ENCODE results near the gene NHERF2.

NHERF2 gene

DNA sequence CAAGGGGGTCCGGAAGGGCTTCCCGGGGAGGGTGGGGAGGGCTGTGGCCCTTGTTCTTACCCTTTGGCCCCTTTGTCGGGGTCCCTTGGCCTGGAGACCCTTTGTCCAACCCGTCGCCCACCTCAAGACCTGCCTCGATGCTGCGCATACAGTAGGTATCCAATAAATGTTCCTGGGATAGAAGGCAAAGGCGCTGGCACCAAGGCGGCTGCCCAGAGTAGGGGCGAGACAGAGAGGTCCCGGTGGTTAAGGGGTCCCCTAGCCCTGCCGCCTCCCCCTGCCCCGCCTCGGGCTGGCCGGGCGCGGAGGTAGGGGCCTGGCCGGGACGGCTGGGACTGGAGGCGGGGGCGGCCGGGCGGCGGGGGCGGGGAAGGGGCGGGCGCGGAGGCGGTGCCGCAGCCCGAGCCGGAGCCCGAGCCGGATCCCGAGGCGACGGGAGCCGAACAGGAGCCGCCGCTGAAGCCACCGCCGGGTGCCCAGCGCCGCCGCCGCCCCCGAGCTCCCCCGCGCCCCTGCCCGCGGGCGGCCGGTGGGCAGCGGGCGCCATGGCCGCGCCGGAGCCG lies at the start of gene NHERF2:
TSS of gene NHERF2 (plus strand) at position 442 of the 563 bp plus-strand sequence. CDS start at position 546, 104 bp downstream.
- peak in 1 of 4 experiments; percentile 26 for DNase-seq

GRCh38 chr16:1976951-1977874 lies 49.5 kb upstream of the NHERF2 start:
- DNase-seq, result no peak

DNA sequence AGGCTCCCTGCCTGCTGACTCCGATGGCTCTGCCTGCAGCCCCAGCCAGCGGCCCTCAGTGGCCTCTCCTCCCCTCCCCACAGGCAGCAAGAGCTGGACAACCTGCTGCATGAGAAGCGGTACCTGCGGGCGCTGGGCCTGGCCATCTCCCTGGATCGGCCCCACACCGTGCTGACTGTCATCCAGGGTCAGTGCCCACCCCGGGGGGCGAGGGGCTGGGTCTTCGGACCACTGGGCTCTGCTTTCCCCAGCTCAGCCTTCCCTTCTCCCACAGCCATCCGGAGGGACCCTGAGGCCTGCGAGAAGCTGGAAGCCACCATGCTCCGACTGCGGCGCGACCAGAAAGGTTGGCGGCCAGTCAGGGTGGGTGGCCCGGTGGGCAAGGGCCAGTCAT lies 48.8 kb upstream of the NHERF2 start:
- DNase-seq, result no peak

GRCh38 chr16:1978476-1979120 lies 48.1 kb upstream of the NHERF2 start:
- DNase-seq, result no peak

DNA sequence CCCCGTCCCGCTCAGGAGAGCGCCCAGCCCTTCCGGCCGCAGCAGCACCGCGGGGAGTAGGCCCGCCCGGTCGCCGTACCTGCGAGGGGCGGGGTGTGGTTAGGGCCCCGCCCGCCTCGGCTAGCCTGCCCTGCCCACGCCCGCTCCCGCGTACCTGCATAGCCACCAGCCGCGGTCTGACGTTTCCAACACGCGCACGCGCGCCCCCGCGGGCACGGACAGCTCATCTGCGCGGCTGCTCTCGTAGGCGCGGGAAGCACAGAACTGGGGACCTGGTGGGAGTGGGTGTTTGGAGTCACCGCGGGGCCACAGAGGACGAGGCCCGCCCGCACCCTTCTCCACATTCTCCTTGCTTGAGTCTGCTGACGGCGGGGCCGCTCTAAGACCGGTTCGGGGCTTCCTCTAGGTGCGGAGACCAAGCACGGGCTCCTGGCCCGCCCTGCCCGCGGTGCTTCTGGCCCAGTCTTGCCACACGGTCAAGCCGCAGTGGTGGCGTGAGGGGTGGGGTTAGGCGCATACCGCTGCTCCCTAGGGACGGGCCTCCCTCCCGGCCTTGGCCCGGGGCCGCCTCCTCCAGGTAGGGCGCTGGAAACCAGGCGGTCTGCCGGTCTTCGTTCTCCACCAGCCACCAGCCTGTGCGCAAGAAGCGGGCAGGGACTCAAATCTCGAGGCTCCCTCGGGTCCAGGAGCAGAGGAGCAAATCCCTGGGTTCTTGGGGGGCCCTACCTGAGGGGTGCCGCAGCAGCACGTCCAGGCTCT lies 47.3 kb upstream of the NHERF2 start:
- no peak for DNase-seq

DNA sequence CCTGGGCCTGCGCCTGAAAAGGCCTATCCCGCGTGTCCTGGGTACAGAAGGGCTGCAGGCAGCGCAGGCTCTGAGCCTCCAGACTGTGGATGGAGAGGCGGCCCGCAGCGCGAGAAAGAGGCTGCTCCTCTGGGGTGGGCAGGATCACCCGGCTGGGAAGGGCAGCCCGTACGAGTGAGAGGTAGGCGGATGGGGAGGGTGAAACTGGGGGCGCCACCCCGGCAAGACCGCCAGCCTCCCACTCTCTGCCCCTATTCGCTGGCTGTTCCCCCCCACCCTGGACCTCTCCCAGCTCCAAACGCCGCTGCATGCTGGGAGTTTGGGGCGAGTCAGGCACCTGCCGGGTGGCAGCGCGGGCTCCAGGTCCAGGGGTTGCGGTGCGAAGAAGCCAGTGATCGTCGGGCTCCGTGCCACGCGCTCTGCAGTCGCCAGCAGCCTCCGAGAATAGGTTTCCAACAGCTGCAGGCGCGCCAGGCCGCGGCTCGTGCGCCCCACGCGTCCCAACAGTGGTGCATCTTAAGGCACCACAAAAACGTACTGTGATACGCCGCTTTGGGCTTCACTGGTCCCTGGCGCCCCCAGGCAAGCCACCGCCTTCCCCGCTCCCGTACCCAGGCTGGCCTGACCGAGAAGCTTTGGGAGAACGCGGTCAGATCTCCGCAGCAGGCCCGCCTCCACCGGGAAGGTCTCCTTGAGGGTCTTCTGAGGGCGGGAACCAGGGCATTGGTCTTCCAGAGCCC lies 46.5 kb upstream of the NHERF2 start:
- no peak for DNase-seq

GRCh38 chr16:1980770-1981087 lies 46.0 kb upstream of the NHERF2 start:
- no peak for DNase-seq

GRCh38 chr16:1981398-1981836 lies 45.3 kb upstream of the NHERF2 start, which contains the start of gene NOXO1:
Gene NOXO1, minus strand, starts transcription at chr16:1981469. Its CDS starts 290 bp downstream, at chr16:1981179.
- DNase-seq, result no peak

DNA sequence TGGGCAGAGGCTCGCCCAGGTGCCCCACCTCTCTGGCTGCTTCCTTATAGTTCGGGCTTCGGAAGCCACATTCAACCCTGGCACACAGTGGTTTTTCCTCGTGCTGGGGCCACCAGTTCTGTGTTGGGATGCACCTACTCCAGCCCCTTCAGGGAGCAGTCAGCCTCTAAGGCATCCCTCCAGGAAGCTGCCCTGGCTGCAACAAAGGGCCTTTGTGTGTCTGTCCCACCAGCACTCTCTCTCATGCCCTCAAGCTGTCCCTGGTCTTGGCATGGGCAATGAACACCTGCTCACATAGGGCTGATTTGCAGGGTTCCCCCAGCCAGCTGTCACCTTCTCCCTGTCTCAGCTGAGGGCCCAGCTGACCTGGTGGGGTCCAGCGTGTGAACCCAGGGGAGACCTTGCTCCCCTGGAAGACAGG lies 44.7 kb upstream of the NHERF2 start:
- no peak for DNase-seq

GRCh38 chr16:1982991-1983543 lies 43.6 kb upstream of the NHERF2 start:
- no peak for DNase-seq

DNA sequence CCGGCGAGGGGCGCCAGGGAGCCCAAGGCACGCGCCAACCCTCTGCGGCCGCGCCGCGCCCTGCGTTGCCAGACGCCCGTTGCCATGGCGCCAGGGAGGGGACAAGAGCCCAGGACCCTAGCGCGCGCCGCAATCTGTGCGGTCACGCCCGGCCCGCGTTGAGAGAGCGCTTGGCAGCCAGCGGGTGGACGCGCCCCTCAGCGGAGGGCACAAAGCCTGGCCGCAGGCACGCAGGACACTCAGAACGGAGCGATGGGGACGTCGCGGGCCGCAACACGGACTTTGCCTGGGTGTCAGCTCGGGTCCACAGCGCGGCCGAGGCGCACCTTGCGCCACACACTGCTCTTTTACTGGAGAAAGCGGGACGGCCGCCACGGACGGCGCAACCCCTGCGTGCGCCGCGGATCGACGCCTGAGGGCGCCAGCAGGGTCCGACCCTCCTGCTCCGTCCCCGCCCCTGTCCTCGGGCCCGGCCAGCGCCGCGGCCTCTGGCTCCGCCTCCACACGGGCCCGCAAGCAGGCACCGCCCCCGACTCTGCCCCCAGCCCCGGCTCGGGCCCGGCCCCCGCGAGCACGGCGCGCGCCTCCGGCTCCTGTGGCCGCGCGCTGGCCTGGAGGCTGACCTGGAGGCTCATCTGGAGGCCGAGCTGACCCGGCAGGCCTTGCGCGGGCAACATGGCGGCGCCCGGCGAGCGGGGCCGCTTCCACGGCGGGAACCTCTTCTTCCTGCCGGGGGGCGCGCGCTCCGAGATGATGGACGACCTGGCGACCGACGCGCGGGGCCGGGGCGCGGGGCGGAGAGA lies 43.0 kb upstream of the NHERF2 start, which contains the start of gene GFER:
TSS of gene GFER (plus strand) at position 650 of the 803 bp plus-strand sequence. CDS start at position 676, 26 bp downstream.
- DNase-seq, result peak; percentile 34 to 59 (median 44)

DNA sequence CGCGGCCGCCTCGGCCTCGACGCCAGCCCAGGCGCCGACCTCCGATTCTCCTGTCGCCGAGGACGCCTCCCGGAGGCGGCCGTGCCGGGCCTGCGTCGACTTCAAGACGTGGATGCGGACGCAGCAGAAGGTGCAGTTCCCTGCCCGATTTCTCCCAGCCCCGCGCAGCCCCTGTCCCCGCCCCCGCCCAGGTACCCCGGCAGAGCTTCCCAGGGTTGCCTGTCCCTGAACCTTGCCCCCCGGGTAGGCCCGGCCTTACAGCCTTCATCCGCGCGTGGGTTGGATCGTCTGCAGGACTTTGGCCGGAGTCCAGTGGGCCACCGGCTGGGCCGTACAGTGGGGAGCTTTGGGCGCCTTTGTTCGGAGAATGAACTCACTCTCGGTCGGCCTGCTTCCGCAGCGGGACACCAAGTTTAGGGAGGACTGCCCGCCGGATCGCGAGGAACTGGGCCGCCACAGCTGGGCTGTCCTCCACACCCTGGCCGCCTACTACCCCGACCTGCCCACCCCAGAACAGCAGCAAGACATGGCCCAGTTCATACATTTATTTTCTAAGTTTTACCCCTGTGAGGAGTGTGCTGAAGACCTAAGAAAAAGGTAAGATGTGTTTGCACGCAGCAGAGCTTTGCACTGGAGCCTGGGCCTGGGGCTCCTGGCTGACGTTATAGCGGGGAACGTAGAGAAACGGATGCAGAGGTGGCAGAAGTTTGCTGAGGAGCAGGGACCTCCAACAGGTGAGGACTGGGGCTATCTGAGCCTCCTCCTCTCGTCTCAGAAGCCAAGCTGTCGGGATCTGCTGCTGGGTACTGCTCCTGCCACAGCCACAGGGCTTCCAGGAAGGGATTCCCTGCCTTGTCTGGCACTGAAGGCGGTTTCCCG lies 42.1 kb upstream of the NHERF2 start:
- DNase-seq, result no peak

- no peak for DNase-seq
These were observed 41.1 kb upstream of the NHERF2 start for GRCh38 chr16:1985466-1986150.

DNA sequence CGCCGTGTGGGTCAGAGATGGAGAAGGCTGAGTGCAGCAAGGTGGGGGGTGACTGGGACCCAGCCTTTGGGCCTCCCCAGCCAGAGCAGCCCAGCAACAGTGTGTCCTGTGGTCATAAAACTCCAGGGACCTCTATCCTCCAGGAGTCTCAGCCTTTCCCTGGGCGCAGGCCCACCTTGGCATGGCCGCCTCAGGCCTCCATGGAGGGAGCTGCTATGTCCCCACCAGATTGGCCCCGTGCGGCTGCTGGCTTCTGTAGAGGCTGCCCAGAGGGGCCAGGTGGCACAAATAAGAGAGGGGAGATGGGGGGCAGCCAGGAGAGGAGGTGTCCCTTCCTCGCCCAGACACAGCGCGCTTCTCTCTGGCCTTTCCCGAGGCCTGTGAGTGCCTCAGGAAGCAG lies 39.5 kb upstream of the NHERF2 start:
- DNase-seq, result no peak

DNA sequence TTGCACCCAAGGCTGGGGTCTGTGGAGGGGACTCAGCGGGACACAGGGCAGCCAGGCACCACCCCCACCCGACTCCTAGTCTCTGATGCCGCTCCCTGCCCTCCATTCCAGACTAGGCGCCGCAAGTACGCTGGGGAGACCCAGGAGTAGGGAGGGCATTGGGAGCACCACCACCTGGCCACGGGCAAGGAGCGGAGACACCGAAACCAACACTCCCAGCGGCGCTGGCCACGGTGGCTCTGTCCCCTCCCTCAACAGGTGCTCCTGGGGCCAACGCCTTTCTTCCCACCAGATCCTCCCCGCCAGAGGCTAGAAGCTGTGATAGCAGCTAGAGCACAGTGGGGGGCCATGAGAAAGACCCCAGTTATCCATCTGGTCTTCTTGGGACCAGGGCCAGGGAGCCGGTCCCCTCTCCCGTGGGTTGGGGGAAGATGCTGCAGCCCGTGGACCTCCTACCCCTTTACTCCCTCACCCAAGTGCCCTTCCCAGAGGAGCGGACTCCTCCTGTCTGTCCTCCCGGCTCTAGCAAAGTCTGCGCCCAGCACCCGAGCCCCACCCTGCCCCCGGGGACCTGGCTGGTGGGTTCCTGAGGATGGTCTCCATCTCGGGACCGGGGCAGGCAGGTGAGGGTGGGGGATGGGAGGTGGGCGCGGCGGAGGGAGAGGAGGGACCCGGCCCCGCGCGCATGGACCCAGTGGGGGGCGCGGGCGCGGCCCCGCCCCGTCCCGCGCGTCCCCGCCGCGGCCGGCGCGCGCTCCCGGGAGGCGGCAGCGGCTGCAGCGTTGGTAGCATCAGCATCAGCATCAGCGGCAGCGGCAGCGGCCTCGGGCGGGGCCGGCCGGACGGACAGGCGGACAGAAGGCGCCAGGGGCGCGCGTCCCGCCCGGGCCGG lies 37.2 kb upstream of the NHERF2 start, which contains the start of gene SYNGR3:
TSS of gene SYNGR3 (plus strand) at position 762 of the 892 bp plus-strand sequence. CDS start 133 bp downstream, outside the sequence.
- no peak for DNase-seq

GRCh38 chr16:1990101-1990350 lies 36.7 kb upstream of the NHERF2 start:
- no peak for DNase-seq

DNA sequence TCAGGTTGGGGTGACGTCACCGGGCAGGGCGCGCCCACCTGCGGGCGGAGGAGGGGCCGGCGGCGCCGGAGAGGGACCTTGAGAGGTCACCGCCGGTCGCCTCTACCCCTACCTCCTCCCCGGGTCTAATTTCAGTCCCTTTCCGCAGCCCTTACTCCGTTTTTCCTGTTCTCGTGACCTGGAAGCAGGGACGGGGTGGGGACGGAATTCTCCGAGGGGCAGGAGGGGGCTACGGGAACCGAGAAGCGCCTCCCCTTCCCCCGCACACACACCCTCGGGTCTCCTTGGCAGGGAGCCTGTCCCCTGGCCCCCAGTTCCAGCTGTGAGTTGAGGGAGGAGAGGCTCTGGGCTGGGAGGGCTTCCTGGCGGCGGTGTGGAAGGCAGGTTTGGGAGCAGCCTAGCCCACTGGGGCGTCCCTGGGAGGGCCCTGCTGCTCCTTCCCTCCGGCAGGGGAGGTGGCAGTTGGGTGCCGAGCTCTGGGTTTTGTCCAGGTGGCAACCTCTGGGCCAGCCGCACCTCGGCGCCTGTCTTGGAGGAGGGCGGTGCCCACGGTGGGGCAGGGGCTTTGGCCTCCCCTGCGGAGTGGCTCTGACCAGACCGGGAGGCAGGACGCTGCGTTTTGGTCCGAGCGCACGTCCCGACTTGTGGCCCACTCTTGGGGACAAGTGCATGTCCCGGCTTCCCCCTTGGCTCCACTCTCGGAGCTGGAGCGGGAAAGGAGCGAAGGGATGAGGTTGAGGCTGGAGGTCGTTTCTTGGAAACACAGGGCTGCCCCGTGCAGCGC lies 36.2 kb upstream of the NHERF2 start:
- no peak for DNase-seq
